Measurements from ENCODE around the gene VIPR1. TPM values are rescaled to one million over a fixed set of nuclear protein-coding genes. Genes with fewer than 3 reads are reported as not detected.

VIPR1 gene
- total RNA-seq, 1 experiment from 2014 or later = 9.4 TPM

- TF ChIP-seq ARID4B (CRISPR knock-in tag; IDR thresholded peaks at IDR 0.05; ENCODE audit: borderline replicate concordance) = no peak
- no peak for TF ChIP-seq E2F1 (CRISPR knock-in tag; IDR thresholded peaks at IDR 0.05)
- TF ChIP-seq ZNF532 (CRISPR knock-in tag; IDR thresholded peaks at IDR 0.05; ENCODE audit: borderline replicate concordance) = no peak
- TF ChIP-seq CREB1 (CRISPR knock-in tag; IDR thresholded peaks at IDR 0.05) = no peak
- TF ChIP-seq USF2 (CRISPR knock-in tag; IDR thresholded peaks at IDR 0.05) = no peak
- no peak for TF ChIP-seq ZBTB43 (CRISPR knock-in tag; IDR thresholded peaks at IDR 0.05)
- TF ChIP-seq ZNF317 (CRISPR knock-in tag; IDR thresholded peaks at IDR 0.05; ENCODE audit: borderline replicate concordance, low read depth) = no peak
- TF ChIP-seq ESRRA (CRISPR knock-in tag; IDR thresholded peaks at IDR 0.05; ENCODE audit: borderline replicate concordance) = no peak
- TF ChIP-seq STAT6 (CRISPR knock-in tag; conservative IDR thresholded peaks at IDR 0.05; ENCODE audit: low read depth) = no peak
- no peak for TF ChIP-seq CTCF (IDR thresholded peaks at IDR 0.05)
- TF ChIP-seq CDX4 (CRISPR knock-in tag; IDR thresholded peaks at IDR 0.05; ENCODE audit: borderline replicate concordance) = no peak
- TF ChIP-seq ZNF138 (CRISPR knock-in tag; conservative IDR thresholded peaks at IDR 0.05) = no peak
- TF ChIP-seq ATF3 (CRISPR knock-in tag; conservative IDR thresholded peaks at IDR 0.05) = no peak
These were observed 42.2 kb downstream of the VIPR1 start (continued) for GRCh38 chr3:42544492-42545283.
